ENCODE results near the gene NCKAP5L.

NCKAP5L gene

GRCh38 chr12:49823951-49824350 lies 4.3 kb downstream of the NCKAP5L start:
- no peak for DNase-seq

GRCh38 chr12:49823350-49823749 lies 4.9 kb downstream of the NCKAP5L start:
- no peak for DNase-seq

- no peak for DNase-seq
These were observed 6.6 kb downstream of the NCKAP5L start for GRCh38 chr12:49821373-49822287.

GRCh38 chr12:49819786-49820185 lies 8.4 kb downstream of the NCKAP5L start:
- DNase-seq: no peak

- DNase-seq: no peak
These were observed 9.8 kb downstream of the NCKAP5L start for GRCh38 chr12:49818241-49818895.

- no peak for DNase-seq
These were observed 15.1 kb downstream of the NCKAP5L start for GRCh38 chr12:49813131-49813530.

- no peak for DNase-seq
These were observed 16.2 kb downstream of the NCKAP5L start for GRCh38 chr12:49811961-49812401.

- no peak for DNase-seq
These were observed 17.1 kb downstream of the NCKAP5L start for GRCh38 chr12:49811136-49811535.

- DNase-seq: no peak
These were observed 18.3 kb downstream of the NCKAP5L start for GRCh38 chr12:49809906-49810389.

- no peak for DNase-seq
These were observed 18.8 kb downstream of the NCKAP5L start for GRCh38 chr12:49809381-49809905.

GRCh38 chr12:49808686-49809380 lies 19.4 kb downstream of the NCKAP5L start:
- DNase-seq: no peak

- DNase-seq: no peak
These were observed 20.1 kb downstream of the NCKAP5L start for GRCh38 chr12:49807991-49808580.

GRCh38 chr12:49806877-49807276 lies 21.3 kb downstream of the NCKAP5L start:
- DNase-seq: no peak

GRCh38 chr12:49806321-49806813 lies 21.8 kb downstream of the NCKAP5L start:
- no peak for DNase-seq

- DNase-seq: no peak
These were observed 22.8 kb downstream of the NCKAP5L start for GRCh38 chr12:49805409-49805808.

- DNase-seq: no peak
These were observed 23.4 kb downstream of the NCKAP5L start for GRCh38 chr12:49804821-49805220.

GRCh38 chr12:49803693-49804450 lies 24.3 kb downstream of the NCKAP5L start:
- no peak for DNase-seq

GRCh38 chr12:49801141-49802063 lies 26.8 kb downstream of the NCKAP5L start:
- DNase-seq: no peak

GRCh38 chr12:49800421-49801140 lies 27.6 kb downstream of the NCKAP5L start:
- no peak for DNase-seq

GRCh38 chr12:49798934-49799333 lies 29.3 kb downstream of the NCKAP5L start:
- DNase-seq: no peak
